ENCODE measurements around the gene FNDC3B. TPM values are rescaled to one million over a fixed set of nuclear protein-coding genes. Genes with fewer than 3 reads are reported as not detected.

The FNDC3B gene
- total RNA-seq, 4 donors from 2014 or later, result 59.8 to 72.6 (median 65.6) TPM

GRCh38 chr3:172343979-172344378 is 304.6 kb downstream of the FNDC3B start:
- no peaks in the 10 kb centered on the region for H3K9me3 ChIP-seq
- peaks cover 48 to 100% (median 91%) of the 10 kb centered on the region in 4 donors for H3K36me3 ChIP-seq
- intact Hi-C loops (cut with DNase I), result loop anchor here (5.0 to 10.0 kb wide), 2 partner anchors 307 to 699 kb away; partner anchors contain the start of gene FNDC3B
- no peak for TF ChIP-seq POLR2AphosphoS5 (IDR thresholded peaks at IDR 0.05)
- TF ChIP-seq EP300 (IDR thresholded peaks at IDR 0.05), result no peak
- TF ChIP-seq POLR2A (IDR thresholded peaks at IDR 0.05; ENCODE audit: low read depth), result no peak
- TF ChIP-seq CTCF (IDR thresholded peaks at IDR 0.05), result no peak
- H3K27me3 ChIP-seq, result no peaks in the 10 kb centered on the region
- DNase-seq (ENCODE audit: extremely low spot score), result no peak
- H3K27ac ChIP-seq (replicated peaks in 1 of 4), result no peak overlapping the region
- peaks cover 0 to 10% (median 4%) of the 10 kb centered on the region in 4 donors for H3K4me1 ChIP-seq
- WGBS, result 94% methylated on average over 12 of the region's 12 CpGs
- H3K4me3 ChIP-seq, result no peak overlapping the region

GRCh38 chr3:172346161-172346560 is 306.8 kb downstream of the FNDC3B start:
- 89% methylated on average over 3 of the region's 3 CpGs for WGBS
- TF ChIP-seq POLR2AphosphoS5 (IDR thresholded peaks at IDR 0.05) (no peak), CTCF (IDR thresholded peaks at IDR 0.05) (no peak), POLR2A (IDR thresholded peaks at IDR 0.05; ENCODE audit: low read depth) (no peak), EP300 (IDR thresholded peaks at IDR 0.05) (no peak)
- Histone ChIP-seq H3K27me3 (no peaks in the 10 kb centered on the region), H3K9me3 (no peaks in the 10 kb centered on the region), H3K27ac (replicated peaks in 1 of 4) (no peak overlapping the region), H3K4me1 (peaks cover 0 to 10% (median 4%) of the 10 kb centered on the region in 4 donors), H3K36me3 (peaks cover 45 to 100% (median 84%) of the 10 kb centered on the region in 4 donors), H3K4me3 (no peak overlapping the region)
- no peak for DNase-seq (ENCODE audit: extremely low spot score)
- intact Hi-C loops (cut with DNase I), result loop anchor here (10.0 kb wide), 1 partner anchor 701 kb away; no protein-coding TSS in a partner anchor

- intact Hi-C loops (cut with DNase I), result loop anchor here (10.0 kb wide), 1 partner anchor 703 kb away; no protein-coding TSS in a partner anchor
- H3K27me3 ChIP-seq, result no peaks in the 10 kb centered on the region
- H3K27ac ChIP-seq (replicated peaks in 1 of 4), result no peak overlapping the region
- peaks cover 41 to 100% (median 75%) of the 10 kb centered on the region in 4 donors for H3K36me3 ChIP-seq
- no peak overlapping the region for H3K4me3 ChIP-seq
- no peak for TF ChIP-seq CTCF (IDR thresholded peaks at IDR 0.05)
- TF ChIP-seq POLR2AphosphoS5 (IDR thresholded peaks at IDR 0.05), result no peak
- TF ChIP-seq POLR2A (IDR thresholded peaks at IDR 0.05; ENCODE audit: low read depth), result no peak
- no peak for TF ChIP-seq EP300 (IDR thresholded peaks at IDR 0.05)
- no peak for DNase-seq (ENCODE audit: extremely low spot score)
- WGBS, result 72% methylated on average over 3 of the region's 3 CpGs
- H3K4me1 ChIP-seq, result peaks cover 0 to 8% (median 0%) of the 10 kb centered on the region in 4 donors
- no peaks in the 10 kb centered on the region for H3K9me3 ChIP-seq
Measured at GRCh38 chr3:172347895-172348679, 308.7 kb downstream of the FNDC3B start.

GRCh38 chr3:172351895-172352466 is 312.6 kb downstream of the FNDC3B start:
- Histone ChIP-seq H3K4me3 (no peak overlapping the region), H3K4me1 (peaks cover 14 to 35% (median 22%) of the 10 kb centered on the region in 4 donors), H3K27ac (replicated peaks in 1 of 4) (no peak overlapping the region), H3K27me3 (no peaks in the 10 kb centered on the region), H3K9me3 (no peaks in the 10 kb centered on the region), H3K36me3 (peaks cover 22 to 84% (median 53%) of the 10 kb centered on the region in 4 donors)
- DNase-seq (ENCODE audit: extremely low spot score), result no peak
- 91% methylated on average over 9 of the region's 9 CpGs for WGBS
- no peak for TF ChIP-seq POLR2AphosphoS5 (IDR thresholded peaks at IDR 0.05)
- no peak for TF ChIP-seq POLR2A (IDR thresholded peaks at IDR 0.05; ENCODE audit: low read depth)
- TF ChIP-seq EP300 (IDR thresholded peaks at IDR 0.05), result no peak
- no peak for TF ChIP-seq CTCF (IDR thresholded peaks at IDR 0.05)
- intact Hi-C loops (cut with DNase I), result no loop called here

Measured in esophagus muscularis mucosa (tissue), 4 donors.